Measurements from ENCODE around the gene BMP7. TPM values are rescaled to one million over a fixed set of nuclear protein-coding genes. Genes with fewer than 3 reads are reported as not detected.

BMP7 gene
- total and polyA plus RNA-seq, 8 donors: 0.67 to 22.4 (median 16.2) TPM

GRCh38 chr20:57163041-57163440, 103.4 kb downstream of the BMP7 start:
- Histone ChIP-seq H3K27ac (no peak overlapping the region), H3K36me3 (no peaks in the 10 kb centered on the region), H3K4me3 (no peak overlapping the region), H3K27me3 (no peaks in the 10 kb centered on the region), H3K9me3 (no peaks in the 10 kb centered on the region), H3K4me1 (no peaks in the 10 kb centered on the region)
- intact Hi-C loops (cut with DNase I): no loop called here
- TF ChIP-seq, protein P1, sequence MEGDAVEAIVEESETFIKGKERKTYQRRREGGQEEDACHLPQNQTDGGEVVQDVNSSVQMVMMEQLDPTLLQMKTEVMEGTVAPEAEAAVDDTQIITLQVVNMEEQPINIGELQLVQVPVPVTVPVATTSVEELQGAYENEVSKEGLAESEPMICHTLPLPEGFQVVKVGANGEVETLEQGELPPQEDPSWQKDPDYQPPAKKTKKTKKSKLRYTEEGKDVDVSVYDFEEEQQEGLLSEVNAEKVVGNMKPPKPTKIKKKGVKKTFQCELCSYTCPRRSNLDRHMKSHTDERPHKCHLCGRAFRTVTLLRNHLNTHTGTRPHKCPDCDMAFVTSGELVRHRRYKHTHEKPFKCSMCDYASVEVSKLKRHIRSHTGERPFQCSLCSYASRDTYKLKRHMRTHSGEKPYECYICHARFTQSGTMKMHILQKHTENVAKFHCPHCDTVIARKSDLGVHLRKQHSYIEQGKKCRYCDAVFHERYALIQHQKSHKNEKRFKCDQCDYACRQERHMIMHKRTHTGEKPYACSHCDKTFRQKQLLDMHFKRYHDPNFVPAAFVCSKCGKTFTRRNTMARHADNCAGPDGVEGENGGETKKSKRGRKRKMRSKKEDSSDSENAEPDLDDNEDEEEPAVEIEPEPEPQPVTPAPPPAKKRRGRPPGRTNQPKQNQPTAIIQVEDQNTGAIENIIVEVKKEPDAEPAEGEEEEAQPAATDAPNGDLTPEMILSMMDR (IDR thresholded peaks at IDR 0.05): no peak
- DNase-seq (no peak), ATAC-seq (no peak)

- Histone ChIP-seq H3K9me3 (no peaks in the 10 kb centered on the region), H3K27ac (no peak overlapping the region), H3K36me3 (no peaks in the 10 kb centered on the region), H3K4me3 (no peak overlapping the region), H3K27me3 (no peaks in the 10 kb centered on the region), H3K4me1 (no peaks in the 10 kb centered on the region)
- TF ChIP-seq, protein P1 (IDR thresholded peaks at IDR 0.05): no peak
- intact Hi-C loops (cut with DNase I): no loop called here
- DNase-seq (no peak), ATAC-seq (no peak)
Observed at GRCh38 chr20:57162362-57162652, 104.1 kb downstream of the BMP7 start.

- no peak for DNase-seq
- TF ChIP-seq, protein P1 (IDR thresholded peaks at IDR 0.05): no peak
- no peak overlapping the region for H3K4me3 ChIP-seq
Observed at GRCh38 chr20:57161478-57162361, 104.7 kb downstream of the BMP7 start.

DNA sequence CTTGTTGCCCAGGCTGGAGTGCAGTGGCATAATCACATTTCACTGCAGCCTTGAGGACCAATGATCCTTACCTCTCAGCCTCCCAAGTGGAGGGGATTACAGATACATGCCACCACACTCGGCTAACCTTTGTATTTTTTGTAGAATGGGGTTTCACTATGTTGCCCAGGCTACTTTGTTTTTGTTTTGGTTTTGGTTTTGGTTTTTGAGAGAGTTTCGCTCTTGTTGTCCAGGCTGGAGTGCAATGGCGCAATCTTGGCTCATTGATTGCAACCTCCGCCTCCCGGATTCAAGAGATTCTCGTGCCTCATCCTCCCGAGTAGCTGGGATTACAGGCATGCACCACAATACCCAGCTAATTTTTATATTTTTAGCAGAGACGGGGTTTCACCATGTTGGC, 105.5 kb downstream of the BMP7 start:
- ATAC-seq: no peak
- TF ChIP-seq, protein P1 (IDR thresholded peaks at IDR 0.05): no peak
- no peak for DNase-seq
- intact Hi-C loops (cut with DNase I): no loop called here
- H3K4me1 ChIP-seq: no peaks in the 10 kb centered on the region
- no peaks in the 10 kb centered on the region for H3K9me3 ChIP-seq
- no peak overlapping the region for H3K27ac ChIP-seq
- H3K27me3 ChIP-seq: no peaks in the 10 kb centered on the region
- no peak overlapping the region for H3K4me3 ChIP-seq
- no peaks in the 10 kb centered on the region for H3K36me3 ChIP-seq

More at GRCh38 chr20:57161478-57162361, 104.7 kb downstream of the BMP7 start:
- intact Hi-C loops (cut with DNase I): no loop called here
- ATAC-seq: no peak
- H3K27ac ChIP-seq: no peak overlapping the region
- H3K9me3 ChIP-seq: no peaks in the 10 kb centered on the region
- no peaks in the 10 kb centered on the region for H3K36me3 ChIP-seq
- no peaks in the 10 kb centered on the region for H3K27me3 ChIP-seq
- no peaks in the 10 kb centered on the region for H3K4me1 ChIP-seq

- no peak for DNase-seq
- no peak overlapping the region for H3K4me3 ChIP-seq
- H3K9me3 ChIP-seq: no peaks in the 10 kb centered on the region
- H3K36me3 ChIP-seq: no peaks in the 10 kb centered on the region
- no peaks in the 10 kb centered on the region for H3K27me3 ChIP-seq
- ATAC-seq: no peak
- intact Hi-C loops (cut with DNase I): no loop called here
- H3K4me1 ChIP-seq: no peaks in the 10 kb centered on the region
- H3K27ac ChIP-seq: no peak overlapping the region
- TF ChIP-seq, protein P1 (IDR thresholded peaks at IDR 0.05): no peak
Observed at GRCh38 chr20:57159945-57160610, 106.4 kb downstream of the BMP7 start.

Measured in left lung (tissue), 10 donors.